GM23248 (cell line): Measurements from ENCODE around the gene RTEL1.

Experiments used
- EZH2 ChIP-seq: fragments of 200-600 bp; sonication (generic); IDR thresholded peaks from 2 replicates; pipeline ENCODE4 v1.6.1; 2018; ENCODE audit warnings: antibody characterized with exemption, mild to moderate bottlenecking; ENCODE audit not compliant: insufficient read depth, poor library complexity, severe bottlenecking
- EZH2phosphoT487 ChIP-seq: fragments of 200-600 bp; sonication (generic); IDR thresholded peaks from 2 replicates; pipeline ENCODE4 v1.6.1; 2018; ENCODE audit warnings: antibody characterized with exemption, moderate library complexity, mild to moderate bottlenecking, low read depth; ENCODE audit not compliant: insufficient read depth

GRCh38 chr20:63702751-63703470 lies 44.8 kb downstream of the RTEL1 start:
- TF ChIP-seq EZH2phosphoT487 (no peak), EZH2 (no peak)
